ENCODE data around the gene CLIP1.

DNA sequence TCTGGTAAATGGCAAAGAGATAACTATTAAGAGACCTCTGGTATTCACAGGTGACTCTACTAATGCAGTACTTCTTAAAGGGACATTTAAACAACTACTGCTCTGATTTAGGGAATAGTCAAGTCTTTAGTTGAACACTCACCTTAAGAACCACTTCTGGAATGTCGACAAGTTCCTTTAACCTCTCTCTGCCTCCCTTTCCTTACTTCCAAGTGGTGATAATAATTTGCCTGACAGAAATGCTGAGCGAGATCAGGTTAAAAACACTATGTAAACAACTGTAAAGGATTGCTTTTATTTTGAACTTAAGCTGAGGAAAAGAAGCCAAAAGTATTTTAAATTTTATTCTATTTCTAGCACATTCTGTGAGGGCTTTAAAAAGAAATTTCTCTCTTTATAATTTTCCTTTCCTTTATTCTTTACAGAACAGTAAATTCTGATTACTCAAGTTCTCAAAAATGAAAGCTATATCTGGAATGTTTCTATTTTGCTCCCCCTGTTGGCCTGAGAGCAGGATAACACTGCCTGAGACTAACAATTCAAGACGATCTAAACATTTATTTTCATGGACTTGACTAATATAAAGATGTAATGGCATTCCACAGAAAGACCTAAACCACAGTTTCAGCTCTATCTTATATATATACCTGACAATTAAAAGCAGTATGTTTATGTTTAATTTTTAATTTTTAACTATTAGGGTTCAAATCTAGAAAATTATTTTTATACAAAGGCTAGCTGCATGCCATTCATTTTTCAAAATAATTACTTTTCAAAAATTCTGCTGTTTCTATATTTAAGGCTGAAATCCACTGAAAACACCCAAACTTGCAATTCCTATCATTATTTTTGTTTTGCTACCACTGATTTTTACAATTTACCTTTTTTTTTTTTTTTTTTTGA lies 49.1 kb upstream of the CLIP1 start:
- TF ChIP-seq EZH2phosphoT487 (IDR thresholded peaks at IDR 0.05; ENCODE audit: insufficient read depth, low read depth) (no peak), EZH2 (IDR thresholded peaks at IDR 0.05; ENCODE audit: insufficient read depth, poor library complexity, severe bottlenecking) (no peak)
